Astrocyte of the cerebellum (primary cell): ENCODE results near the gene UBXN10.

Experiments used
- DNase-seq: peaks from one replicate; pipeline ENCODE4 v3.0.0-alpha.2; 2011; ENCODE audit warnings: low read depth
- H3K4me3 ChIP-seq: 2 replicates; pipeline ENCODE4 v1.5.1; 2011; ENCODE audit warnings: mild to moderate bottlenecking, low read depth, low read length, moderate library complexity
- CTCF ChIP-seq: IDR thresholded peaks from 2 replicates; pipeline ENCODE4 v1.5.1; 2012; ENCODE audit warnings: low read length, low read depth, moderate library complexity, mild to moderate bottlenecking; ENCODE audit errors: missing control alignments
- in situ Hi-C: cut with HindIII; loops from 2 replicates; pipeline ENCODE4 v1.10.0; 2017; ENCODE audit warnings: low sequenced_read_pairs

The UBXN10 gene

GRCh38 chr1:20210736-20211460 lies 25.0 kb downstream of the UBXN10 start:
- no peak for DNase-seq
- H3K4me3 ChIP-seq = no peak overlapping the region
- TF ChIP-seq CTCF = no peak
- in situ Hi-C loops = loop anchor here (10.0 kb wide), 1 partner anchor 264 kb away; no protein-coding TSS in a partner anchor

- DNase-seq = no peak
- TF ChIP-seq CTCF = no peak
Measured at GRCh38 chr1:20211511-20211931, 25.6 kb downstream of the UBXN10 start.

GRCh38 chr1:20212085-20212684 lies 26.3 kb downstream of the UBXN10 start:
- no peak for TF ChIP-seq CTCF
- no peak for DNase-seq
- in situ Hi-C loops = loop anchor here (10.0 kb wide), 1 partner anchor 263 kb away; no protein-coding TSS in a partner anchor
- no peak overlapping the region for H3K4me3 ChIP-seq

More at GRCh38 chr1:20211511-20211931, 25.6 kb downstream of the UBXN10 start:
- in situ Hi-C loops = loop anchor here (10.0 kb wide), 1 partner anchor 263 kb away; no protein-coding TSS in a partner anchor
- H3K4me3 ChIP-seq = no peak overlapping the region

GRCh38 chr1:20212685-20213331 lies 26.9 kb downstream of the UBXN10 start:
- no peak overlapping the region for H3K4me3 ChIP-seq
- peak; percentile 82 for TF ChIP-seq CTCF
- peak; percentile 13 for DNase-seq
- in situ Hi-C loops = loop anchor here (10.0 kb wide), 1 partner anchor 262 kb away; no protein-coding TSS in a partner anchor

GRCh38 chr1:20215716-20216115 lies 29.8 kb downstream of the UBXN10 start:
- H3K4me3 ChIP-seq = no peak overlapping the region
- in situ Hi-C loops = loop anchor here (10.0 kb wide), 1 partner anchor 259 kb away; no protein-coding TSS in a partner anchor

More at GRCh38 chr1:20215716-20216115, 29.8 kb downstream of the UBXN10 start:
- TF ChIP-seq CTCF = no peak
- DNase-seq = no peak
